Gastrocnemius medialis (tissue), 4 donors: ENCODE data around the gene MED12L.

Source experiments
- CTCF ChIP-seq, 5 experiments: fragments of 450-650 bp in 3 of 5; fragments of 200-600 bp in 2 of 5; sonication (generic) in 2 of 5; IDR thresholded peaks in 4 of 5; conservative IDR thresholded peaks in 1 of 5; 1 replicate in 4 of 5; 2 replicates in 1 of 5; pipeline ENCODE4 v1.5.1; 2016 to 2019; ENCODE audit warnings: antibody characterized with exemption in 5 of 5, mild to moderate bottlenecking in 3 of 5, moderate library complexity in 3 of 5
- POLR2A ChIP-seq, 2 donors: fragments of 450-650 bp; IDR thresholded peaks; one replicate each; pipeline ENCODE4 v1.6.1; 2017; ENCODE audit warnings: antibody characterized with exemption in 2 of 2, mild to moderate bottlenecking in 2 of 2, moderate library complexity in 2 of 2

GRCh38 chr3:151165226-151165625, 79.8 kb downstream of the MED12L start:
- no peak for TF ChIP-seq POLR2A (IDR thresholded peaks at IDR 0.05)
- TF ChIP-seq CTCF (IDR thresholded peaks at IDR 0.05 in 4 of 5, conservative IDR thresholded peaks at IDR 0.05 in 1 of 5), result no peak
